HEK293 (cell line): ENCODE results near the gene KRT79.

Experiments used
- PRDM6 ChIP-seq: fragments of 450-650 bp; formaldehyde crosslinking; IDR thresholded peaks from 2 replicates; pipeline ENCODE4 v1.5.1; 2017; ENCODE audit warnings: missing biosample characterization, missing genetic modification characterization
- SETDB1 ChIP-seq: IDR thresholded peaks from one replicate; pipeline ENCODE4 v1.6.1; 2017; ENCODE audit warnings: mild to moderate bottlenecking, low read length, moderate library complexity, mixed read lengths; ENCODE audit not compliant: insufficient read length
- TCF7L2 ChIP-seq: IDR thresholded peaks from 2 replicates; pipeline ENCODE4 v1.6.1; 2011; ENCODE audit warnings: low read depth, mild to moderate bottlenecking, inconsistent platforms, low read length, moderate library complexity, borderline replicate concordance
- ZFP37 ChIP-seq: fragments of 450-650 bp; formaldehyde crosslinking; IDR thresholded peaks from 2 replicates; pipeline ENCODE4 v1.5.1; 2016; ENCODE audit warnings: missing biosample characterization, missing genetic modification characterization
- ZNF266 ChIP-seq: fragments of 450-650 bp; formaldehyde crosslinking; IDR thresholded peaks from 2 replicates; pipeline ENCODE4 v1.5.1; 2016; ENCODE audit warnings: missing biosample characterization, missing genetic modification characterization, low read depth
- ZNF510 ChIP-seq: fragments of 450-650 bp; formaldehyde crosslinking; IDR thresholded peaks from 2 replicates; pipeline ENCODE4 v1.5.1; 2018; ENCODE audit warnings: mild to moderate bottlenecking, missing genetic modification characterization, missing biosample characterization; ENCODE audit not compliant: insufficient replicate concordance
- ZNF514 ChIP-seq: fragments of 450-650 bp; formaldehyde crosslinking; IDR thresholded peaks from 2 replicates; pipeline ENCODE4 v1.5.1; 2016; ENCODE audit warnings: missing biosample characterization, missing genetic modification characterization
- ZNF560 ChIP-seq: fragments of 450-650 bp; formaldehyde crosslinking; IDR thresholded peaks from 2 replicates; pipeline ENCODE4 v1.5.1; 2017; ENCODE audit warnings: missing biosample characterization, missing genetic modification characterization, borderline replicate concordance
- ZNF621 ChIP-seq: fragments of 450-650 bp; formaldehyde crosslinking; IDR thresholded peaks from 2 replicates; pipeline ENCODE4 v1.5.1; 2017; ENCODE audit warnings: missing biosample characterization, missing genetic modification characterization
- ZNF830 ChIP-seq: fragments of 450-650 bp; IDR thresholded peaks from 2 replicates; pipeline ENCODE4 v1.5.0; 2018; ENCODE audit warnings: missing biosample characterization, missing genetic modification characterization, low read depth, mild to moderate bottlenecking, moderate library complexity
- TF ChIP-seq, protein P1 (sequence below): fragments of 450-650 bp; formaldehyde crosslinking; IDR thresholded peaks from 2 replicates; pipeline ENCODE4 v1.5.1; 2016; ENCODE audit warnings: missing biosample characterization, missing genetic modification characterization
- TF ChIP-seq, protein P2 (sequence below): sonication (generic); formaldehyde crosslinking; IDR thresholded peaks from 2 replicates; pipeline ENCODE4 v1.8.1; 2022; ENCODE audit warnings: mild to moderate bottlenecking, moderate library complexity, missing genetic modification reagents
- TF ChIP-seq, protein P3 (sequence below): fragments of 450-650 bp; formaldehyde crosslinking; IDR thresholded peaks from 2 replicates; pipeline ENCODE4 v1.5.1; 2016; ENCODE audit warnings: missing biosample characterization, missing genetic modification characterization
- TF ChIP-seq, protein P4 (sequence below): fragments of 450-650 bp; formaldehyde crosslinking; IDR thresholded peaks from 2 replicates; pipeline ENCODE4 v1.5.1; 2016; ENCODE audit warnings: missing biosample characterization, missing genetic modification characterization

GRCh38 chr12:52820521-52820920 lies 13.6 kb downstream of the KRT79 start:
- TF ChIP-seq ZNF830 (tag by site-specific recombination) (no peak), PRDM6 (no peak), SETDB1 (no peak), ZNF266 (no peak), ZNF514 (no peak), ZFP37 (tag by site-specific recombination) (no peak), ZNF621 (tag by site-specific recombination) (no peak), ZNF560 (tag by site-specific recombination) (no peak), ZNF510 (tag by site-specific recombination) (no peak), TCF7L2 (no peak)
- TF ChIP-seq, protein P1, sequence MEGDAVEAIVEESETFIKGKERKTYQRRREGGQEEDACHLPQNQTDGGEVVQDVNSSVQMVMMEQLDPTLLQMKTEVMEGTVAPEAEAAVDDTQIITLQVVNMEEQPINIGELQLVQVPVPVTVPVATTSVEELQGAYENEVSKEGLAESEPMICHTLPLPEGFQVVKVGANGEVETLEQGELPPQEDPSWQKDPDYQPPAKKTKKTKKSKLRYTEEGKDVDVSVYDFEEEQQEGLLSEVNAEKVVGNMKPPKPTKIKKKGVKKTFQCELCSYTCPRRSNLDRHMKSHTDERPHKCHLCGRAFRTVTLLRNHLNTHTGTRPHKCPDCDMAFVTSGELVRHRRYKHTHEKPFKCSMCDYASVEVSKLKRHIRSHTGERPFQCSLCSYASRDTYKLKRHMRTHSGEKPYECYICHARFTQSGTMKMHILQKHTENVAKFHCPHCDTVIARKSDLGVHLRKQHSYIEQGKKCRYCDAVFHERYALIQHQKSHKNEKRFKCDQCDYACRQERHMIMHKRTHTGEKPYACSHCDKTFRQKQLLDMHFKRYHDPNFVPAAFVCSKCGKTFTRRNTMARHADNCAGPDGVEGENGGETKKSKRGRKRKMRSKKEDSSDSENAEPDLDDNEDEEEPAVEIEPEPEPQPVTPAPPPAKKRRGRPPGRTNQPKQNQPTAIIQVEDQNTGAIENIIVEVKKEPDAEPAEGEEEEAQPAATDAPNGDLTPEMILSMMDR (tag by site-specific recombination): no peak
- TF ChIP-seq, protein P2, sequence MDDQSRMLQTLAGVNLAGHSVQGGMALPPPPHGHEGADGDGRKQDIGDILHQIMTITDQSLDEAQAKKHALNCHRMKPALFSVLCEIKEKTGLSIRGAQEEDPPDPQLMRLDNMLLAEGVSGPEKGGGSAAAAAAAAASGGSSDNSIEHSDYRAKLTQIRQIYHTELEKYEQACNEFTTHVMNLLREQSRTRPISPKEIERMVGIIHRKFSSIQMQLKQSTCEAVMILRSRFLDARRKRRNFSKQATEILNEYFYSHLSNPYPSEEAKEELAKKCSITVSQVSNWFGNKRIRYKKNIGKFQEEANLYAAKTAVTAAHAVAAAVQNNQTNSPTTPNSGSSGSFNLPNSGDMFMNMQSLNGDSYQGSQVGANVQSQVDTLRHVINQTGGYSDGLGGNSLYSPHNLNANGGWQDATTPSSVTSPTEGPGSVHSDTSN: no peak
- TF ChIP-seq, protein P3, sequence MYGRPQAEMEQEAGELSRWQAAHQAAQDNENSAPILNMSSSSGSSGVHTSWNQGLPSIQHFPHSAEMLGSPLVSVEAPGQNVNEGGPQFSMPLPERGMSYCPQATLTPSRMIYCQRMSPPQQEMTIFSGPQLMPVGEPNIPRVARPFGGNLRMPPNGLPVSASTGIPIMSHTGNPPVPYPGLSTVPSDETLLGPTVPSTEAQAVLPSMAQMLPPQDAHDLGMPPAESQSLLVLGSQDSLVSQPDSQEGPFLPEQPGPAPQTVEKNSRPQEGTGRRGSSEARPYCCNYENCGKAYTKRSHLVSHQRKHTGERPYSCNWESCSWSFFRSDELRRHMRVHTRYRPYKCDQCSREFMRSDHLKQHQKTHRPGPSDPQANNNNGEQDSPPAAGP (tag by site-specific recombination): no peak
- TF ChIP-seq, protein P4, sequence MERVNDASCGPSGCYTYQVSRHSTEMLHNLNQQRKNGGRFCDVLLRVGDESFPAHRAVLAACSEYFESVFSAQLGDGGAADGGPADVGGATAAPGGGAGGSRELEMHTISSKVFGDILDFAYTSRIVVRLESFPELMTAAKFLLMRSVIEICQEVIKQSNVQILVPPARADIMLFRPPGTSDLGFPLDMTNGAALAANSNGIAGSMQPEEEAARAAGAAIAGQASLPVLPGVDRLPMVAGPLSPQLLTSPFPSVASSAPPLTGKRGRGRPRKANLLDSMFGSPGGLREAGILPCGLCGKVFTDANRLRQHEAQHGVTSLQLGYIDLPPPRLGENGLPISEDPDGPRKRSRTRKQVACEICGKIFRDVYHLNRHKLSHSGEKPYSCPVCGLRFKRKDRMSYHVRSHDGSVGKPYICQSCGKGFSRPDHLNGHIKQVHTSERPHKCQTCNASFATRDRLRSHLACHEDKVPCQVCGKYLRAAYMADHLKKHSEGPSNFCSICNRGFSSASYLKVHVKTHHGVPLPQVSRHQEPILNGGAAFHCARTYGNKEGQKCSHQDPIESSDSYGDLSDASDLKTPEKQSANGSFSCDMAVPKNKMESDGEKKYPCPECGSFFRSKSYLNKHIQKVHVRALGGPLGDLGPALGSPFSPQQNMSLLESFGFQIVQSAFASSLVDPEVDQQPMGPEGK (tag by site-specific recombination): no peak
